ENCODE results near the gene LIPN.

DNA sequence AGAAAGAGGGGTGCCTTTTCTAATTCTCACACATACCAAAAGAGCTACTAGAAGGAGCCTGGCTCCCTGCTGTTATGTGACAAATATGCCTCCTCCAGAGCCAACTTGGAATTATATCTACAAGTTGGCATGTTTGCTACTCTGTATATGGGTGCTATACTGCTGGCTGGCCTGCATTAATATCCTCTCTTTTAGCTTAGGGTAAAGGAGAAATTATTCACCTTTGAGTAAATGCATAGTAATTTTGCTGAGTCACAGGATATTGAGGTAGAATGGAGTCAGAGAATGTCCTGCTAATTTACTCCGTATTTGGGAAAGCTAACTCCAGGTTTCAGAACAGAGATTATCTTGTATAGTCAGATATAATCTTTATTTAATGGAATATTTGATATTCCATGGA is 24.2 kb upstream of the LIPN start:
- TF ChIP-seq, protein P1, sequence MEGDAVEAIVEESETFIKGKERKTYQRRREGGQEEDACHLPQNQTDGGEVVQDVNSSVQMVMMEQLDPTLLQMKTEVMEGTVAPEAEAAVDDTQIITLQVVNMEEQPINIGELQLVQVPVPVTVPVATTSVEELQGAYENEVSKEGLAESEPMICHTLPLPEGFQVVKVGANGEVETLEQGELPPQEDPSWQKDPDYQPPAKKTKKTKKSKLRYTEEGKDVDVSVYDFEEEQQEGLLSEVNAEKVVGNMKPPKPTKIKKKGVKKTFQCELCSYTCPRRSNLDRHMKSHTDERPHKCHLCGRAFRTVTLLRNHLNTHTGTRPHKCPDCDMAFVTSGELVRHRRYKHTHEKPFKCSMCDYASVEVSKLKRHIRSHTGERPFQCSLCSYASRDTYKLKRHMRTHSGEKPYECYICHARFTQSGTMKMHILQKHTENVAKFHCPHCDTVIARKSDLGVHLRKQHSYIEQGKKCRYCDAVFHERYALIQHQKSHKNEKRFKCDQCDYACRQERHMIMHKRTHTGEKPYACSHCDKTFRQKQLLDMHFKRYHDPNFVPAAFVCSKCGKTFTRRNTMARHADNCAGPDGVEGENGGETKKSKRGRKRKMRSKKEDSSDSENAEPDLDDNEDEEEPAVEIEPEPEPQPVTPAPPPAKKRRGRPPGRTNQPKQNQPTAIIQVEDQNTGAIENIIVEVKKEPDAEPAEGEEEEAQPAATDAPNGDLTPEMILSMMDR (IDR thresholded peaks at IDR 0.05; ENCODE audit: poor library complexity, severe bottlenecking), result no peak
- TF ChIP-seq EP300 (conservative IDR thresholded peaks at IDR 0.05; ENCODE audit: poor library complexity, severe bottlenecking) (no peak), POLR2AphosphoS5 (IDR thresholded peaks at IDR 0.05) (no peak), EZH2 (IDR thresholded peaks at IDR 0.05; ENCODE audit: borderline replicate concordance, insufficient read depth, low read length, poor library complexity, severe bottlenecking) (no peak), MXI1 (conservative IDR thresholded peaks at IDR 0.05; ENCODE audit: poor library complexity, severe bottlenecking) (no peak), SMC3 (conservative IDR thresholded peaks at IDR 0.05; ENCODE audit: poor library complexity) (no peak), TAF1 (IDR thresholded peaks at IDR 0.05; ENCODE audit: low read depth) (no peak)
- TF ChIP-seq, protein P2, sequence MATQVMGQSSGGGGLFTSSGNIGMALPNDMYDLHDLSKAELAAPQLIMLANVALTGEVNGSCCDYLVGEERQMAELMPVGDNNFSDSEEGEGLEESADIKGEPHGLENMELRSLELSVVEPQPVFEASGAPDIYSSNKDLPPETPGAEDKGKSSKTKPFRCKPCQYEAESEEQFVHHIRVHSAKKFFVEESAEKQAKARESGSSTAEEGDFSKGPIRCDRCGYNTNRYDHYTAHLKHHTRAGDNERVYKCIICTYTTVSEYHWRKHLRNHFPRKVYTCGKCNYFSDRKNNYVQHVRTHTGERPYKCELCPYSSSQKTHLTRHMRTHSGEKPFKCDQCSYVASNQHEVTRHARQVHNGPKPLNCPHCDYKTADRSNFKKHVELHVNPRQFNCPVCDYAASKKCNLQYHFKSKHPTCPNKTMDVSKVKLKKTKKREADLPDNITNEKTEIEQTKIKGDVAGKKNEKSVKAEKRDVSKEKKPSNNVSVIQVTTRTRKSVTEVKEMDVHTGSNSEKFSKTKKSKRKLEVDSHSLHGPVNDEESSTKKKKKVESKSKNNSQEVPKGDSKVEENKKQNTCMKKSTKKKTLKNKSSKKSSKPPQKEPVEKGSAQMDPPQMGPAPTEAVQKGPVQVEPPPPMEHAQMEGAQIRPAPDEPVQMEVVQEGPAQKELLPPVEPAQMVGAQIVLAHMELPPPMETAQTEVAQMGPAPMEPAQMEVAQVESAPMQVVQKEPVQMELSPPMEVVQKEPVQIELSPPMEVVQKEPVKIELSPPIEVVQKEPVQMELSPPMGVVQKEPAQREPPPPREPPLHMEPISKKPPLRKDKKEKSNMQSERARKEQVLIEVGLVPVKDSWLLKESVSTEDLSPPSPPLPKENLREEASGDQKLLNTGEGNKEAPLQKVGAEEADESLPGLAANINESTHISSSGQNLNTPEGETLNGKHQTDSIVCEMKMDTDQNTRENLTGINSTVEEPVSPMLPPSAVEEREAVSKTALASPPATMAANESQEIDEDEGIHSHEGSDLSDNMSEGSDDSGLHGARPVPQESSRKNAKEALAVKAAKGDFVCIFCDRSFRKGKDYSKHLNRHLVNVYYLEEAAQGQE (IDR thresholded peaks at IDR 0.05; ENCODE audit: borderline replicate concordance), result no peak

Measured in neural cell (in vitro differentiated cells).